HG03575 (cell line): ENCODE results near the gene SULT4A1.
"Not testable (repeated sequence)": the region's sequence is repeated elsewhere in the genome, so short reads cannot be mapped to it uniquely, and the experiment has no call there.

ENCODE experiments used
- ATAC-seq: cut with Tn5 transposase; IDR thresholded peaks from one replicate; pipeline ENCODE4 v1.9.1; 2021; ENCODE audit not compliant: unreplicated experiment, insufficient number of reproducible peaks, low FRiP score; ENCODE audit errors: extremely low read depth

The SULT4A1 gene

DNA sequence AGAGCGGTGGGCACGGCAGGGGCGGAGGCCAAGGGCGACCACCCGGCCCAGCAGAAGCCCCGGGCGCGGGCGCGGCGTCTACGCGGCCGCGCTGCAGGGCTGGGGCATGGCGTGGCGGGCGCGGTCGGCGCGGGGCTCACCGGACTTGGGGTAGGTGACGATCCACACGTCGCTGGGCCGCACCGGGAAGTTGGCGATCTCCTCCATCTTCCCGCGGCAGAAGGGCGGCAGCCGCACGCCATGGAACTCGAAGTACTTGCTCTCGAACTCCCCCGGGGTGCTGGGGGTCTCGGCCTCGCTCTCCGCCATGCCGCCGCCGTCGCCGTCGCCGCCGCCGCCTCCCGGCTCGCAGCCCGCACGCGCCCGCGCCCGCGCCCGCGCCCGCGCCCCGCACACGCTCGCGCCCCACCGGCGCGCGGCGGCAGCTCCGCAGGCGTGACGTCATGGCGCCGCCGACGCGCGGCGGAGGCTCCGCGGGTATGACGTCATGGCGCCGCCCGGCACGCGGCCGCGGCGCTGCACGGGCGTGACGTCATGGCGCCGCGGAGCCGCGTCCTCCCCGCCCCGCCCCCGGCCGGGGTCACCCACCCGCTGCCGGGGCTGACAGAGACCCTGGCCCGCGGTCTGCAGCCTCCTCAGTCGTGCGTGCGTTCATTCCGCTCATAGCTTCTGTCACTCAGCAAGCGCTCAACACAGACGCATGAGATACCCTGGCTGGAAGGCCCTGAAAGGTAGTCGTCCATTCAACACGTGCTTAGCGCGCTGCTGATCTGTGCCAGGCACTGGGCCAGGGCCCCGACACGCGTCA is at the start of gene SULT4A1:
TSS of gene SULT4A1 (minus strand) at position 440 of the 808 bp plus-strand sequence. CDS start at position 309, 131 bp downstream.
- ATAC-seq: no peak

DNA sequence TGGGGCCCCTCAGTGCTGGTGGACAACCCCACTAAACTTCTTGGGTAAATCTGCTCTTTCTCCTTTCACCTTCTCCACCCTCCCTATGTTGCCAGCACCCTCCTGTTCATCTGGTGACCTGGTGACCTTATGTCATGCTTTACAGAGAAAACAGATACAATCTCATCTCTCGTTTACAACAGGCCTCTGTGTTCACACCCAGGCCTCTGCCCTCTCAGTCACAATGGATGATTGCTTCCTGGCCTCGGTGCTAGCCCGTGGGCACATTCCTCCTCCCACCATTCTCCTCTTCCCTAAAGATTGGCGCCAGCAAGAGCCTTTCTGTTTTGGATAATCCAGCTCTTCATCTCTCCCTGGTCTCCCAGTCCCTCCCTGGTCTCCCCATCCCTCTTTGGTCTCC is 49.0 kb upstream of the SULT4A1 start:
- no peak for ATAC-seq

GRCh38 chr22:43910178-43910695 is 47.9 kb upstream of the SULT4A1 start:
- ATAC-seq: no peak

GRCh38 chr22:43909708-43910107 is 47.4 kb upstream of the SULT4A1 start:
- ATAC-seq: no peak

DNA sequence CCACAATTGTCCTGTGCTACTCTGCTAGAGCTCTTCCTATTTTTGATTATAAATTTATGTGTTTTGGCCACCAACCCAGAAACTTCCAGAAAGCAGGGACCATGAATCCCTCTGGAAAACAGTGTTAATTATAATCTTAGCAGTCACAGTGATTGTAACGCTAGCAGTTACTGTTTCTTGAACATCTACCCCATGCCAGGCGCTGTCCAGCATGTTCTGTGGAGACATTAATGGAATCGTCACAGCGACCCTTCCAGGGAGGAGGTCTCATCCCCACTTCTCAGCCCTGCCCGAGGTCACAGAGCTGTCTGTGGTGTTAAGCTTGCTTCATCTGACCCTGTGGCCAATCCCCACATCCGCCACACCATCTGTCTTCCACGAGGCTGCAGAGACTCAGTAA is 43.4 kb upstream of the SULT4A1 start:
- no peak for ATAC-seq

GRCh38 chr22:43904412-43904811 is 42.1 kb upstream of the SULT4A1 start:
- ATAC-seq: not testable (repeated sequence)

DNA sequence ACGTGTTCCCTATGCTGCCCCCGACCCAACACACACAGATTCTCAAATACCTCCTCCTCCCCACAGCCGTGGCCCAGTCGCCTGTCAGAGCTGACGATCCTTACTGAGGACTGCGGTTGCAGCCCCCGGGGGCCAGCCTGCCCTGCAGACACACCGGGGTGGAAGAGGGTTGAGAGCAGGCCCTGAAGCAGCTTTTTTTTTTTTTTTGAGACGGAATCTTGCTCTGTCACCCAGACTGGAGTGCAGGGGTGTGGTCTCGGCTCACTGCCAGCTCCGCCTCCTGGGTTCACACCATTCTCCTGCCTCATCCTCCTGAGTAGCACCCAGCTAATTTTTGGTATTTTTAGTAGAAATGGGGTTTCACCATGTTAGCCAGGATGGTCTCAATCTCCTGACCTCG is 40.7 kb upstream of the SULT4A1 start:
- ATAC-seq: not testable (repeated sequence)

DNA sequence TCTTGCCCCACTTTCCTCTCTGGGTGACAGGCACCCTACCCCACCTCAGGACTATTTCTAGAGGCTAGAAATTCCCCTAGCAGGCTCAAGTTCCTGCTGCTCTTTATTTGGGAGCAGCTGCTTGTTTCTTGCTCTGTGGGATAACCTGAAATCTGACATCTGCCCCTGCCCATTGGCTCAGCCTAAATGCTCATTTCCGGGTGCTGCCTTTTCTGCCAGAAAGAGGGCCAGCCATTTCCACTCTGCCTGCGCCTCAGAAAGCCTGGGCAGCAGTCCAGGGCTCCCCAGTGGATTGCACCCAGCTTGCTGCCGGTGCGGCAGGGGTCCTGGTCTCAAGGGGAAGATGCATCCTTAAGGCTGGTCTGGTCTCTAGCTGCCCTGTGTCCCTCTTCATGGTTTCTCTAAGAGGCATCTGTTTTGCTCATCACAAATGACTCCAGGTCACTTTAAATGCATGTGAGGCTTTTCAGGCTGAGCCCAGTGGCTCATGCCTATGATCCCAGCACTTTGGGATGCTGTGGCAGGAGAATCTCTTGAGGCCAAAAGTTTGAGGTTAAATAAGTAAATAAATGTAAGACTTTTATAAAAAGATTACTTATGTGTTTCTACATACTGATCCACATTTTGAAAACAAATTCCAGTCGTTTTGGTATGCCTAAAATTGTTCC is 39.8 kb upstream of the SULT4A1 start:
- no peak for ATAC-seq

DNA sequence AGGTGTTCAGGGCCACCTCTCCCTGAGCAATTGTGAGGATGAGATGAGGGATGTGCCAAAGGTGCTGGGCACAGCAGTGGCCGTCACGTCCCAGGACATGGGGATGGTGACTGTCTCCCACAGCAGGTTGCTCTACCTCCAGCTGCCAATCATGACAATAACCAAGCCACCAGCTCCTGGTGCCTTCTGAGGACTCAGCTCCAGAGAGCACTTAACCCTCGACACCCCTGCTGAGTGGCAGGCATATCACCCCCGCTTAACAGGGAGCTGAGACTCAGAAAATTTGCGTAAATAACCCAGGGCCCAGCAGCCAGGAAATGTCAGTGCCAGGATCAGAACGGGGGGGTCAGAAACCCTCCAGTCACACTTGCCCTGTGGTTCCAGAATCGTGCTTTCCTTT is 37.9 kb upstream of the SULT4A1 start:
- no peak for ATAC-seq

- no peak for ATAC-seq
Measured at GRCh38 chr22:43897751-43898261, 35.5 kb upstream of the SULT4A1 start.

GRCh38 chr22:43895986-43896645 is 33.8 kb upstream of the SULT4A1 start:
- ATAC-seq: no peak

- ATAC-seq: no peak
Measured at GRCh38 chr22:43894122-43894521, 31.8 kb upstream of the SULT4A1 start.

GRCh38 chr22:43893266-43893665 is 31.0 kb upstream of the SULT4A1 start:
- ATAC-seq: no peak

GRCh38 chr22:43892183-43892894 is 30.0 kb upstream of the SULT4A1 start:
- no peak for ATAC-seq

DNA sequence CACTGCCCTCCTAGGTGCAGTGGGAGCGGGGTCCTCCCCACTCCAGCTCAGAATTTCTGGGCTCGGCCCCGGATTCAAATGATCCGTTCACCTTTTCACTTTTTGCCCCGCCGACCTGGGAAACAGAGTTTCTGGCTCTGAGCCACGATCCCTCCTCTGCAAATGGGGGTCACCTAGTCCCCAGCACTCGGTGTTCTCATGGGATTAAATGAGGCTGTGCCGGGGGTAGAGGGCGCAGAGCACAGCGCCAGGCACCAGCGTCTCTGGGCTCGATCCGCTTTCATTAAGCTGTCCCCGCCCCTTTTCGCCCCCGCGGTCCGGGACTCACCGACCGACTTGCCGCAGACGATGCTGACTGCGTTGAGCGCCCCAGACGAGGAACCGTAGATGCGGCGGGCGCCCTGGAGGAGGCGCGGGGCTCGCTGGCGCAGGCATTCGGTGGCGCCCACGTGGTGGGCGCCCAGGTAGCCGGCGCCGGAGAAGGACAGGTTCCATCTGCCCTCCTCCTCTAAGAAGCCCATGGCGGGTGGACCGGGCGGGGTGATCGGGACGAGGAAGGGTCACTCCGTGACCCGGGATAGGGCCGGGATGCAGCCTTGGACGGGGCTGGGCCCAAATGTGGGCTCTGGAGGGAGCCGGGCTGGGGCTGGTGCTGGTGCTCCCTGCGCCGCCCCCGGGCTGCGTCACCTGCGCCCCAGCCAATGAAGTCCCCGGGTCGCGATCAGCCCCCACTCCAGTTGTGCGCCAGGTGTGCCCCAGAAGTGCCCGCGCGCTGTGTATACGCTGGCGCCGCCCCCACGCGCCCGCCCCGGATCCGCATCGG is 29.3 kb upstream of the SULT4A1 start, which contains the start of gene PNPLA5:
TSS of gene PNPLA5 (minus strand) at position 654 of the 823 bp plus-strand sequence. CDS start at position 521, 133 bp downstream.
- ATAC-seq: no peak

- no peak for ATAC-seq
Measured at GRCh38 chr22:43890901-43891331, 28.6 kb upstream of the SULT4A1 start.

DNA sequence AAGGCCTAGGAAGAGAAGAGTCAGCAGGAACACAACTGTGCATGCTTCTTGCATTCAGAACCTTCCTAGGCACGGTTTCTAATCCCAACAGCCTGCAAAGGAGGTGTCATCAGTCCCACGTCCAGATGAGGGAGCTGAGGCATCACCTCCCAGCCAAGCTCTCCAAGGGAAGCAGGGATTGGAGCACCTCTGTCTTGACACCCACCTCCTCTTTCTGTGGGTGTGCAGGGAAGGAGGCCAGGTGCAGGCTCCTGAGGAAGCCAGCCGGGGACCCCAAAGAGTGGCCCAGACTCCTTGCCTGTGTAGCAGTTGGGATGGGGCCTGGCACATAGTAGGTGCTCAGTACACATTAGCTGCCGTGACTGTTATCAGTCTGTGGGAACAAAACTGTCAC is 27.5 kb upstream of the SULT4A1 start:
- no peak for ATAC-seq
